Loucy (cell line): ENCODE measurements around the gene PNLIPRP2.

Experiments used
- H2AFZ ChIP-seq: fragments of 200-600 bp; sonication (generic); 2 replicates; pipeline ENCODE4 v1.6.0; 2016; ENCODE audit warnings: antibody characterized with exemption, mild to moderate bottlenecking, low read length, moderate library complexity
- H3F3A ChIP-seq: fragments of 200-600 bp; 2 replicates; pipeline ENCODE4 v1.6.0; 2016; ENCODE audit warnings: antibody characterized with exemption, low read depth, mild to moderate bottlenecking
- H3K27me3 ChIP-seq: fragments of 200-600 bp; sonication (generic); 2 replicates; pipeline ENCODE4 v1.6.1; 2014; ENCODE audit warnings: low read length, mild to moderate bottlenecking; ENCODE audit not compliant: insufficient read depth, poor library complexity, severe bottlenecking
- H3K36me3 ChIP-seq: fragments of 200-600 bp; sonication (generic); 2 replicates; pipeline ENCODE4 v1.6.1; 2016; ENCODE audit warnings: low read length; ENCODE audit not compliant: insufficient read depth
- H3K4me1 ChIP-seq: fragments of 200-600 bp; sonication (generic); 2 replicates; pipeline ENCODE4 v1.5.1; 2014; ENCODE audit warnings: low read length, mild to moderate bottlenecking; ENCODE audit not compliant: insufficient read depth, poor library complexity, severe bottlenecking
- H3K4me2 ChIP-seq: fragments of 200-600 bp; sonication (generic); 2 replicates; pipeline ENCODE4 v1.6.0; 2014; ENCODE audit warnings: antibody characterized with exemption, low read length, low read depth, mild to moderate bottlenecking; ENCODE audit not compliant: poor library complexity, severe bottlenecking
- H3K4me3 ChIP-seq: fragments of 200-600 bp; sonication (generic); 2 replicates; pipeline ENCODE4 v1.5.1; 2014; ENCODE audit warnings: low read length, mild to moderate bottlenecking, mixed read lengths; ENCODE audit not compliant: poor library complexity, severe bottlenecking
- H3K79me2 ChIP-seq: fragments of 200-600 bp; sonication (generic); 2 replicates; pipeline ENCODE4 v1.6.1; 2014; ENCODE audit warnings: low read length; ENCODE audit not compliant: insufficient read depth
- H3K9ac ChIP-seq: fragments of 200-600 bp; sonication (generic); 2 replicates; pipeline ENCODE4 v1.6.0; 2014; ENCODE audit warnings: mild to moderate bottlenecking, low read depth, low read length, moderate library complexity; ENCODE audit not compliant: poor library complexity, severe bottlenecking
- H3K9me2 ChIP-seq: fragments of 200-600 bp; sonication (generic); replicated peaks from 2 replicates; pipeline ENCODE4 v1.6.1; 2016; ENCODE audit warnings: low read depth, low read length, mixed read lengths
- H3K9me3 ChIP-seq: fragments of 200-600 bp; sonication (generic); 2 replicates; pipeline ENCODE4 v1.6.1; 2014; ENCODE audit warnings: mild to moderate bottlenecking, antibody characterized with exemption, low read length, low read depth; ENCODE audit not compliant: insufficient read depth
- H4K20me1 ChIP-seq: fragments of 200-600 bp; sonication (generic); 2 replicates; pipeline ENCODE4 v1.6.0; 2014; ENCODE audit warnings: antibody characterized with exemption, low read length, mild to moderate bottlenecking; ENCODE audit not compliant: insufficient read depth, poor library complexity, severe bottlenecking
- CTCF ChIP-seq: fragments of 200-600 bp; sonication (generic); conservative IDR thresholded peaks from 2 replicates; pipeline ENCODE4 v1.5.1; 2014; ENCODE audit warnings: mild to moderate bottlenecking, antibody characterized with exemption, low read length
- EZH2phosphoT487 ChIP-seq: fragments of 200-600 bp; IDR thresholded peaks from 2 replicates; pipeline ENCODE4 v1.6.1; 2018; ENCODE audit warnings: antibody characterized with exemption, mild to moderate bottlenecking, moderate library complexity, borderline replicate concordance

Gene PNLIPRP2

GRCh38 chr10:116669080-116669479 lies 48.3 kb downstream of the PNLIPRP2 start:
- no peak overlapping the region for H2AFZ ChIP-seq
- no peak overlapping the region for H3K4me3 ChIP-seq
- no peaks in the 10 kb centered on the region for H3K79me2 ChIP-seq
- H4K20me1 ChIP-seq = no peaks in the 10 kb centered on the region
- no peak overlapping the region for H3K9ac ChIP-seq
- no peak overlapping the region for H3K4me2 ChIP-seq
- no peaks in the 10 kb centered on the region for H3K36me3 ChIP-seq
- H3K9me3 ChIP-seq = no peaks in the 10 kb centered on the region
- TF ChIP-seq CTCF (no peak), EZH2phosphoT487 (no peak)
- no peaks in the 10 kb centered on the region for H3K9me2 ChIP-seq
- no peaks in the 10 kb centered on the region for H3F3A ChIP-seq
- H3K4me1 ChIP-seq = no peaks in the 10 kb centered on the region
- no peaks in the 10 kb centered on the region for H3K27me3 ChIP-seq

- H2AFZ ChIP-seq = no peak overlapping the region
- H4K20me1 ChIP-seq = no peaks in the 10 kb centered on the region
- H3K27me3 ChIP-seq = no peaks in the 10 kb centered on the region
- no peaks in the 10 kb centered on the region for H3F3A ChIP-seq
- no peak overlapping the region for H3K4me3 ChIP-seq
- H3K9ac ChIP-seq = no peak overlapping the region
- no peaks in the 10 kb centered on the region for H3K9me3 ChIP-seq
- H3K79me2 ChIP-seq = no peaks in the 10 kb centered on the region
- no peak overlapping the region for H3K4me2 ChIP-seq
- H3K9me2 ChIP-seq = no peaks in the 10 kb centered on the region
- TF ChIP-seq EZH2phosphoT487 (no peak), CTCF (no peak)
- no peaks in the 10 kb centered on the region for H3K4me1 ChIP-seq
- H3K36me3 ChIP-seq = no peaks in the 10 kb centered on the region
Observed at GRCh38 chr10:116669832-116670644, 49.3 kb downstream of the PNLIPRP2 start.

GRCh38 chr10:116670706-116671105 lies 50.0 kb downstream of the PNLIPRP2 start:
- Histone ChIP-seq H2AFZ (no peak overlapping the region), H3F3A (no peaks in the 10 kb centered on the region), H3K4me2 (no peak overlapping the region)

More at GRCh38 chr10:116670706-116671105, 50.0 kb downstream of the PNLIPRP2 start:
- no peak overlapping the region for H3K9ac ChIP-seq
- H3K27me3 ChIP-seq = no peaks in the 10 kb centered on the region
- no peaks in the 10 kb centered on the region for H3K4me1 ChIP-seq
- no peaks in the 10 kb centered on the region for H3K9me3 ChIP-seq
- H3K9me2 ChIP-seq = no peaks in the 10 kb centered on the region
- H4K20me1 ChIP-seq = no peaks in the 10 kb centered on the region
- no peaks in the 10 kb centered on the region for H3K36me3 ChIP-seq
- H3K4me3 ChIP-seq = no peak overlapping the region
- H3K79me2 ChIP-seq = no peaks in the 10 kb centered on the region
- TF ChIP-seq CTCF (no peak), EZH2phosphoT487 (no peak)
